Fibroblast of gingiva (primary cell): ENCODE data around the gene SAMM50.
A peak's percentile ranks its signal among the peaks of the same experiment; 100 is the strongest.

ENCODE experiments used
- DNase-seq: peaks from one replicate; pipeline ENCODE4 v3.0.0-alpha.2; 2011; ENCODE audit warnings: low read depth

SAMM50 gene

GRCh38 chr22:43976861-43977795, 21.9 kb downstream of the SAMM50 start:
- DNase-seq = no peak

- DNase-seq = no peak
Measured at GRCh38 chr22:43978558-43978957, 23.3 kb downstream of the SAMM50 start.

GRCh38 chr22:43980579-43980978, 25.3 kb downstream of the SAMM50 start:
- no peak for DNase-seq

- DNase-seq = no peak
Measured at GRCh38 chr22:43980996-43981395, 25.8 kb downstream of the SAMM50 start.

GRCh38 chr22:43983808-43984207, 28.6 kb downstream of the SAMM50 start:
- DNase-seq = no peak

GRCh38 chr22:43985532-43985931, 30.3 kb downstream of the SAMM50 start:
- no peak for DNase-seq

GRCh38 chr22:43988116-43988820, 33.0 kb downstream of the SAMM50 start:
- DNase-seq = peak; percentile 29

GRCh38 chr22:43988960-43989359, 33.7 kb downstream of the SAMM50 start:
- no peak for DNase-seq

GRCh38 chr22:43990044-43990443, 34.8 kb downstream of the SAMM50 start:
- DNase-seq = no peak

GRCh38 chr22:43991316-43992020, 36.2 kb downstream of the SAMM50 start:
- DNase-seq = no peak

- DNase-seq = peak; percentile 64
Measured at GRCh38 chr22:43992331-43992821, 37.1 kb downstream of the SAMM50 start.

- DNase-seq = peak; percentile 36
Measured at GRCh38 chr22:43993072-43993760, 38.0 kb downstream of the SAMM50 start.

GRCh38 chr22:43994006-43994405, 38.8 kb downstream of the SAMM50 start:
- no peak for DNase-seq

GRCh38 chr22:43994416-43994815, 39.2 kb downstream of the SAMM50 start:
- no peak for DNase-seq

GRCh38 chr22:43995057-43995685, 39.9 kb downstream of the SAMM50 start:
- no peak for DNase-seq

- no peak for DNase-seq
Measured at GRCh38 chr22:43995798-43996169, 40.5 kb downstream of the SAMM50 start.

- no peak for DNase-seq
Measured at GRCh38 chr22:43996170-43996980, 41.1 kb downstream of the SAMM50 start.

GRCh38 chr22:43996981-43997265, 41.7 kb downstream of the SAMM50 start:
- no peak for DNase-seq

GRCh38 chr22:43998679-43999264, 43.5 kb downstream of the SAMM50 start:
- DNase-seq = no peak

- DNase-seq = no peak
Measured at GRCh38 chr22:43999378-43999777, 44.1 kb downstream of the SAMM50 start.
